Uterus (tissue), 4 donors: ENCODE measurements around the gene TTC7B. TPM values are rescaled to one million over a fixed set of nuclear protein-coding genes. Genes with fewer than 3 reads are reported as not detected.

Experiments
- DNase-seq, 2 donors: peaks; one replicate each; pipeline ENCODE4 v3.0.0-alpha.2; 2019 to 2020
- H3K27ac ChIP-seq, 2 donors: fragments of 200-600 bp; sonication (generic); 1 replicate in 1 of 2; 2 replicates in 1 of 2; pipeline ENCODE4 v1.5.1; 2016 to 2018
- H3K27me3 ChIP-seq, 2 donors: fragments of 200-600 bp; sonication (generic); one replicate each; pipeline ENCODE4 v1.5.1; 2018 to 2019; ENCODE audit warnings: control low read depth in 1 of 2
- H3K36me3 ChIP-seq, 2 donors: fragments of 200-600 bp; sonication (generic); one replicate each; pipeline ENCODE4 v1.5.1; 2019; ENCODE audit warnings: control low read depth in 1 of 2
- H3K4me1 ChIP-seq, 2 donors: fragments of 200-600 bp; sonication (generic); one replicate each; pipeline ENCODE4 v1.5.1; 2018 to 2019; ENCODE audit warnings: control low read depth in 1 of 2
- H3K4me3 ChIP-seq, 2 donors: fragments of 200-600 bp; sonication (generic); 1 replicate in 1 of 2; 2 replicates in 1 of 2; pipeline ENCODE4 v1.5.1; 2018 to 2019; ENCODE audit warnings: mild to moderate bottlenecking in 1 of 2
- H3K9me3 ChIP-seq, 2 donors: fragments of 200-600 bp; sonication (generic); one replicate each; pipeline ENCODE4 v1.5.1; 2019; ENCODE audit warnings: control low read depth in 1 of 2
- CTCF ChIP-seq, 4 experiments: fragments of 200-600 bp in 2 of 4; fragments of 450-650 bp in 2 of 4; sonication (generic) in 2 of 4; IDR thresholded peaks; one replicate each; pipeline ENCODE4 v1.5.1; 2016 to 2019; ENCODE audit warnings: antibody characterized with exemption in 4 of 4, mild to moderate bottlenecking in 2 of 4, moderate library complexity in 1 of 4
- POLR2A ChIP-seq, 2 donors: fragments of 450-650 bp; IDR thresholded peaks; one replicate each; pipeline ENCODE4 v1.6.1; 2016; ENCODE audit warnings: antibody characterized with exemption in 2 of 2, mild to moderate bottlenecking in 1 of 2, moderate library complexity in 1 of 2
- intact Hi-C: fragments of 100-400 bp; cut with DNase I; formaldehyde crosslinking; loops from one replicate; pipeline ENCODE4 v1.15.1; 2023; ENCODE audit warnings: low total_unique reads
- total RNA-seq, 4 donors: library from RNA; depleted of rRNA in 3 of 4; stranded (reverse); fragments of >200 nt in 3 of 4; gene quantifications; one replicate each; pipeline versions ENCODE4 v1.1.0 to v1.2.4, GENCODE V29; 2014 to 2023
- donor health status: DM: yes; HTN: yes; CAD: no.

TTC7B gene
- total RNA-seq, 4 donors from 2014 or later, result 15.3 to 73.9 (median 28.0) TPM

DNA sequence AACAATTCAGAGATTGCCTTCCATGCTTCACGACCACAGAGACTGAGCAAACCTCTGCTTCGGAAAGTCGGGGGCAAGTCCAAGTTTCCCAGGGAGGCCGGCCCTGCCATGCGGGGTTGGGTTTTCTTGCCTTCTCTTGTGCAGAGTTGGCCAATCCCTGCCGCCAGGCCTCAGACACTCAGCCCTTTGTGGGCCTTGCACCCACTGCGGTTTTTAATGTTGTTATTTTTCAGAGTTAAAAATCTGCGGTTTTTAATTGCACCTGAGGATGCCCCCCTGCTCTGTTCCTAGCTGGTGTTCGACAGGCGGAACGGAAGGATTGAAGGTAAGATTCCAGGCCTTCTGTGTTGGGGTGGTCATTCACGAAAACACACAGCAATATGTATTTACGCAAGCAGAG, 310.7 kb downstream of the TTC7B start:
- TF ChIP-seq CTCF (IDR thresholded peaks at IDR 0.05), result no peak
- TF ChIP-seq POLR2A (IDR thresholded peaks at IDR 0.05), result no peak
- Histone ChIP-seq H3K27me3 (no peaks in the 10 kb centered on the region), H3K9me3 (no peaks in the 10 kb centered on the region), H3K4me3 (no peak overlapping the region), H3K4me1 (no peaks in the 10 kb centered on the region), H3K27ac (no peak overlapping the region), H3K36me3 (no peaks in the 10 kb centered on the region)
- intact Hi-C loops, result no loop called here
- no peak for DNase-seq

GRCh38 chr14:90504643-90505042, 311.6 kb downstream of the TTC7B start:
- TF ChIP-seq CTCF (IDR thresholded peaks at IDR 0.05) (no peak), POLR2A (IDR thresholded peaks at IDR 0.05) (no peak)
- H3K27ac ChIP-seq, result no peak overlapping the region
- H3K4me1 ChIP-seq, result no peaks in the 10 kb centered on the region
- no peaks in the 10 kb centered on the region for H3K27me3 ChIP-seq
- H3K36me3 ChIP-seq, result no peaks in the 10 kb centered on the region
- DNase-seq, result no peak
- intact Hi-C loops, result no loop called here
- H3K4me3 ChIP-seq, result no peak overlapping the region
- H3K9me3 ChIP-seq, result no peaks in the 10 kb centered on the region

DNA sequence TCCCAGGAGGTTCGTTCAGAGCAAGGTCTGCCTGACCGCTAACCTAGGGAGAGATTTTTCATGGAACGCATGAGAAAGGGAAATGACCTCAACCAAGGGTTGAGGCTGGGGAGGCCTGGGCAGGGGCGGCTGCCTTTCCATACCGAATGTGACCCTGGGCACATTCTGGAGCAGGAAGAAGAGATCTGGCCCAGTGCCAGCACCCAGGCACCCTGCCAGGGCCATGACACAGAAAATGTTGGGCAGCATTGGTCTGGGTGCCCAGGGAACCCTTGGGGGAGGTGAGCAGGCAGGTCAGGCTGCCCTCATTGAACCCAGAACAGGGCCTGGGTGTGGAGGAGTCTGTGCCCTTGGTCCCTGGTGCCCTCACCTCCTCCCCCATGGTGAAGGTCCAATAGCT, 312.6 kb downstream of the TTC7B start:
- Histone ChIP-seq H3K36me3 (no peaks in the 10 kb centered on the region), H3K4me1 (no peaks in the 10 kb centered on the region), H3K27me3 (no peaks in the 10 kb centered on the region), H3K9me3 (no peaks in the 10 kb centered on the region), H3K4me3 (no peak overlapping the region), H3K27ac (no peak overlapping the region)
- TF ChIP-seq POLR2A (IDR thresholded peaks at IDR 0.05) (no peak), CTCF (IDR thresholded peaks at IDR 0.05) (no peak)
- intact Hi-C loops, result no loop called here
- no peak for DNase-seq

GRCh38 chr14:90502760-90503159, 313.5 kb downstream of the TTC7B start:
- Histone ChIP-seq H3K27ac (no peak overlapping the region), H3K36me3 (no peaks in the 10 kb centered on the region), H3K9me3 (no peaks in the 10 kb centered on the region), H3K4me3 (no peak overlapping the region), H3K4me1 (no peaks in the 10 kb centered on the region), H3K27me3 (no peaks in the 10 kb centered on the region)
- no peak for DNase-seq
- intact Hi-C loops, result no loop called here
- no peak for TF ChIP-seq POLR2A (IDR thresholded peaks at IDR 0.05)
- no peak for TF ChIP-seq CTCF (IDR thresholded peaks at IDR 0.05)

DNA sequence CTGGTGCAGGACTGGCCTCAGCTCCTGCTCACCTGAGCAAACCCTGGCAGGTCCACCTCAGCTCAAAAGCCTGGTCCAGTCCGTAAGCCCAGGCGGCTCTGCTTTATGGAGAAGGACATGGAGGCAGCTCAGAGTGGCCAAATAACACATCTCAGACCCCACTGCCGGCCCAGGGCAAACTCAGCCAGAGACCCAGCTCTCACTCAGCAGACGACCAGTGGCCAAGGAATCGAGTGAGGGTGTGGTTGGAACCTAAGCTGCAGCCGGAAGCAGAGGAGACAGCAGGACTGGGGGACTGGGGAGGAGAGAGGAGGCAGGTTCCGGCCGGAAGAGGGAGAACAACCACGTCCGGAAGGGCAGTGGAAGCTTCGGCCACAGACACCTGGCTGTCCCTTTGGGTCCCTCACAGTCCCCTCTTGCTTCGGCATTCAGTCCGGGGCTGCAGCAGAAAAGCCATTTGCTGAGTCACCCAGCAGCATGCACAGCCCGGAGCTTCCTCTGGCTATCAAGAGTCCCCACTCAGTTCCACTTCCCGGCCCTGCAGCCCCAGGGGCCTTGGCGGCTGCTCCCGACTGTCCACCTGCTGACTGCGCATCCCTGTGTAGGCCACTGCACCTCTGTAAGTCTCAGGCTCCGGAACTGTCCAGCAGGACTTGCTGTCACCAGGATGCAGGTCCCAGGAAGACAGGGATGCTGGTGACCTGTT, 315.4 kb downstream of the TTC7B start:
- Histone ChIP-seq H3K27ac (no peak overlapping the region), H3K4me1 (no peaks in the 10 kb centered on the region), H3K9me3 (no peaks in the 10 kb centered on the region), H3K27me3 (no peaks in the 10 kb centered on the region), H3K4me3 (no peak overlapping the region), H3K36me3 (no peaks in the 10 kb centered on the region)
- intact Hi-C loops, result no loop called here
- no peak for TF ChIP-seq CTCF (IDR thresholded peaks at IDR 0.05)
- no peak for TF ChIP-seq POLR2A (IDR thresholded peaks at IDR 0.05)
- DNase-seq, result no peak
